Prostate gland (tissue), 2 donors: Measurements from ENCODE around the gene TRAT1.

Source experiments
- POLR2A ChIP-seq: fragments of 450-650 bp; IDR thresholded peaks from one replicate; pipeline ENCODE4 v1.6.1; 2016; ENCODE audit warnings: antibody characterized with exemption, mild to moderate bottlenecking
- POLR2AphosphoS5 ChIP-seq: sonication (generic); formaldehyde crosslinking; IDR thresholded peaks from one replicate; pipeline ENCODE4 v1.6.1; 2017; ENCODE audit warnings: antibody characterized with exemption
- TF ChIP-seq, protein P1 (sequence below), 4 experiments: fragments of 200-600 bp in 2 of 4; fragments of 450-650 bp in 2 of 4; sonication (generic) in 2 of 4; IDR thresholded peaks; 1 replicate in 3 of 4; 2 replicates in 1 of 4; pipeline ENCODE4 v1.5.1; 2016 to 2019; ENCODE audit warnings: antibody characterized with exemption in 4 of 4, mild to moderate bottlenecking in 2 of 4, moderate library complexity in 2 of 4

DNA sequence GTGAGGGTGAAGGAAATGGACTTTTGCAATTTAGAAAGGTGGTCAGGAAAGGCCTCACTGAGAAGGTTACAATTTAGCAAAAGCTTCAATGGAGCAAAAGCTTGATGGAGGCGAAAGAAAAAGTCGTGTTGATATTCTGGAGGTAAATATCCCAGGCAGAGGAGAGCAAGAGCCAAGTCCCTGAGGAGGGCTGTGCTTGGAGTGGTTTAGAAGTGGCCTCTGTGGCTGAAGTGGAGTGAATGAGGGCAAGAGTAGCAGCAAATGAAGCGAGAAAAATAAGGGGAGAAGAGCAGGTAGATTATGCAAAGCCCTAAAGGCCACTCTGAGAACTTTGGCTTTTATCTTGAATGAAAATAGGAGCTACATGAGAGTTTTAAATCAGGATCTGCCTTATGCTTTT lies 76.9 kb downstream of the TRAT1 start:
- TF ChIP-seq POLR2A (no peak), POLR2AphosphoS5 (no peak)
- TF ChIP-seq, protein P1, sequence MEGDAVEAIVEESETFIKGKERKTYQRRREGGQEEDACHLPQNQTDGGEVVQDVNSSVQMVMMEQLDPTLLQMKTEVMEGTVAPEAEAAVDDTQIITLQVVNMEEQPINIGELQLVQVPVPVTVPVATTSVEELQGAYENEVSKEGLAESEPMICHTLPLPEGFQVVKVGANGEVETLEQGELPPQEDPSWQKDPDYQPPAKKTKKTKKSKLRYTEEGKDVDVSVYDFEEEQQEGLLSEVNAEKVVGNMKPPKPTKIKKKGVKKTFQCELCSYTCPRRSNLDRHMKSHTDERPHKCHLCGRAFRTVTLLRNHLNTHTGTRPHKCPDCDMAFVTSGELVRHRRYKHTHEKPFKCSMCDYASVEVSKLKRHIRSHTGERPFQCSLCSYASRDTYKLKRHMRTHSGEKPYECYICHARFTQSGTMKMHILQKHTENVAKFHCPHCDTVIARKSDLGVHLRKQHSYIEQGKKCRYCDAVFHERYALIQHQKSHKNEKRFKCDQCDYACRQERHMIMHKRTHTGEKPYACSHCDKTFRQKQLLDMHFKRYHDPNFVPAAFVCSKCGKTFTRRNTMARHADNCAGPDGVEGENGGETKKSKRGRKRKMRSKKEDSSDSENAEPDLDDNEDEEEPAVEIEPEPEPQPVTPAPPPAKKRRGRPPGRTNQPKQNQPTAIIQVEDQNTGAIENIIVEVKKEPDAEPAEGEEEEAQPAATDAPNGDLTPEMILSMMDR (IDR thresholded peaks at IDR 0.05) = no peak
